PC-3 (cell line): ENCODE data around the gene EEF1AKMT4.

ENCODE experiments used
- EZH2 ChIP-seq: fragments of 300-600 bp; sonication (generic); IDR thresholded peaks from one replicate; pipeline ENCODE4 v1.6.1; 2017; ENCODE audit warnings: antibody characterized with exemption, mild to moderate bottlenecking, low read length; ENCODE audit not compliant: unreplicated experiment
- EZH2phosphoT487 ChIP-seq: fragments of 300-600 bp; sonication (generic); IDR thresholded peaks from 2 replicates; pipeline ENCODE4 v1.6.1; 2018; ENCODE audit warnings: mild to moderate bottlenecking, antibody characterized with exemption, low read length, borderline replicate concordance
- TF ChIP-seq, protein P1 (sequence below): fragments of 300-600 bp; sonication (generic); conservative IDR thresholded peaks from 2 replicates; pipeline ENCODE4 v1.5.1; 2017; ENCODE audit warnings: antibody characterized with exemption, low read depth, mild to moderate bottlenecking, low read length

DNA sequence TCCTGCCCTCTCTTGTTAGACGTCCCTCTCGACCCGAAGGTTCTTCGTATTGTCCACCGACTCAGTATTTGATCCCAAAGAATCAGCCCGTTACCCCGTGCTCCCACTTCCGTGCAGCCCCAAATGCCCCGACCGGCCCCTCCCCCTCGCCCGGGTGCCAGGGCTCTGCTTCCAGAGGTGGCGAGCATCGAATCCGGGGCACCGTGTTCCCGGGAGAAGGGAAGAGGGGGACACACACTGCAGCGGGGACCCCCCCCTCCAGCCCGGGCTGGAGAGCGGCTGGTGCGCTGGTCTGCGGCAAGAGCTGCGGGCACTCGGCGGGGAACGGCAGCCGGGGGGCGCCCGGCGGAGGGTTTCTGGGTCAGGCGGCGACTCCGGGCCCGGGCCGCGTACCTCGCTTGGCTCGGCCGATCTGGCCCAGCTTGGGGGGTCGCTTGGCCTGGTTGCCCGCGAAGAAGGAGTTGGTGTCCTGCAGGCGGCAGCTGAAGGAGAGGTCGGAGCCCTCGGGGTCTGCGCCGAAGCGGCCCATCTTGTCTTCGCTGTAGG lies 11.3 kb downstream of the EEF1AKMT4 start:
- TF ChIP-seq, protein P1, sequence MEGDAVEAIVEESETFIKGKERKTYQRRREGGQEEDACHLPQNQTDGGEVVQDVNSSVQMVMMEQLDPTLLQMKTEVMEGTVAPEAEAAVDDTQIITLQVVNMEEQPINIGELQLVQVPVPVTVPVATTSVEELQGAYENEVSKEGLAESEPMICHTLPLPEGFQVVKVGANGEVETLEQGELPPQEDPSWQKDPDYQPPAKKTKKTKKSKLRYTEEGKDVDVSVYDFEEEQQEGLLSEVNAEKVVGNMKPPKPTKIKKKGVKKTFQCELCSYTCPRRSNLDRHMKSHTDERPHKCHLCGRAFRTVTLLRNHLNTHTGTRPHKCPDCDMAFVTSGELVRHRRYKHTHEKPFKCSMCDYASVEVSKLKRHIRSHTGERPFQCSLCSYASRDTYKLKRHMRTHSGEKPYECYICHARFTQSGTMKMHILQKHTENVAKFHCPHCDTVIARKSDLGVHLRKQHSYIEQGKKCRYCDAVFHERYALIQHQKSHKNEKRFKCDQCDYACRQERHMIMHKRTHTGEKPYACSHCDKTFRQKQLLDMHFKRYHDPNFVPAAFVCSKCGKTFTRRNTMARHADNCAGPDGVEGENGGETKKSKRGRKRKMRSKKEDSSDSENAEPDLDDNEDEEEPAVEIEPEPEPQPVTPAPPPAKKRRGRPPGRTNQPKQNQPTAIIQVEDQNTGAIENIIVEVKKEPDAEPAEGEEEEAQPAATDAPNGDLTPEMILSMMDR = no peak
- TF ChIP-seq EZH2phosphoT487 (no peak), EZH2 (no peak)
